Duodenal mucosa (tissue), 2 donors: ENCODE results near the gene PER1.

Source experiments
- H3K27ac ChIP-seq: one replicate; pipeline ENCODE4 v1.7.0; 2013; ENCODE audit warnings: low read depth, low read length
- H3K27me3 ChIP-seq, 2 donors: one replicate each; pipeline ENCODE4 v1.7.0; 2013; ENCODE audit warnings: low read length in 2 of 2, control low read depth in 1 of 2; ENCODE audit not compliant: insufficient read depth in 2 of 2, control insufficient read depth in 1 of 2
- H3K36me3 ChIP-seq, 2 donors: one replicate each; pipeline ENCODE4 v1.7.0; 2013; ENCODE audit warnings: low read length in 2 of 2, control low read depth in 1 of 2; ENCODE audit not compliant: insufficient read depth in 2 of 2, control insufficient read depth in 1 of 2
- H3K4me1 ChIP-seq, 2 donors: one replicate each; pipeline ENCODE4 v1.7.0; 2013; ENCODE audit warnings: low read length in 2 of 2, control low read depth in 1 of 2; ENCODE audit not compliant: insufficient read depth in 2 of 2, control insufficient read depth in 1 of 2
- H3K4me3 ChIP-seq, 2 donors: one replicate each; pipeline ENCODE4 v1.7.0; 2013; ENCODE audit warnings: low read length in 2 of 2, low read depth in 1 of 2
- H3K9ac ChIP-seq, 2 donors: one replicate each; pipeline ENCODE4 v1.7.0; 2013; ENCODE audit warnings: low read length in 2 of 2, low read depth in 1 of 2
- H3K9me3 ChIP-seq, 2 donors: one replicate each; pipeline ENCODE4 v1.7.0; 2013; ENCODE audit warnings: low read length in 2 of 2, control low read depth in 1 of 2; ENCODE audit not compliant: control insufficient read depth in 1 of 2

Gene PER1

GRCh38 chr17:8159459-8160223, 7.4 kb upstream of the PER1 start:
- no peaks in the 10 kb centered on the region for H3K9me3 ChIP-seq
- H3K27me3 ChIP-seq, result no peaks in the 10 kb centered on the region
- no peak overlapping the region for H3K4me3 ChIP-seq
- no peak overlapping the region for H3K27ac ChIP-seq
- H3K4me1 ChIP-seq, result peaks cover 47 to 53% of the 10 kb centered on the region in 2 donors
- H3K9ac ChIP-seq, result no peak overlapping the region
- peaks cover 14 to 19% of the 10 kb centered on the region in 2 donors for H3K36me3 ChIP-seq

- Histone ChIP-seq H3K27ac (no peak overlapping the region), H3K27me3 (no peaks in the 10 kb centered on the region), H3K4me1 (peaks cover 47 to 51% of the 10 kb centered on the region in 2 donors), H3K9me3 (no peaks in the 10 kb centered on the region), H3K36me3 (peaks cover 14 to 19% of the 10 kb centered on the region in 2 donors), H3K9ac (no peak overlapping the region), H3K4me3 (no peak overlapping the region)
Observed at GRCh38 chr17:8159032-8159400, 6.8 kb upstream of the PER1 start.

- Histone ChIP-seq H3K9me3 (no peaks in the 10 kb centered on the region), H3K27ac (peak overlapping the region; percentile 82), H3K4me3 (peak overlapping the region; percentile 43 to 52), H3K9ac (peak overlapping the region; percentile 52 to 93), H3K36me3 (peaks cover 14 to 19% of the 10 kb centered on the region in 2 donors), H3K27me3 (no peaks in the 10 kb centered on the region), H3K4me1 (peaks cover 46 to 51% of the 10 kb centered on the region in 2 donors)
Observed at GRCh38 chr17:8158267-8159031, 6.2 kb upstream of the PER1 start.

GRCh38 chr17:8156246-8156992, 4.2 kb upstream of the PER1 start:
- peaks cover 48 to 54% of the 10 kb centered on the region in 2 donors for H3K4me1 ChIP-seq
- peaks cover 13 to 16% of the 10 kb centered on the region in 2 donors for H3K36me3 ChIP-seq
- no peaks in the 10 kb centered on the region for H3K27me3 ChIP-seq

GRCh38 chr17:8155996-8156245, 3.7 kb upstream of the PER1 start:
- Histone ChIP-seq H3K4me3 (peak overlapping the region; percentile 81 to 96), H3K36me3 (peaks cover 8 to 11% of the 10 kb centered on the region in 2 donors), H3K9ac (peak overlapping the region; percentile 100), H3K27ac (peak overlapping the region; percentile 98), H3K4me1 (peaks cover 46 to 53% of the 10 kb centered on the region in 2 donors), H3K9me3 (no peaks in the 10 kb centered on the region), H3K27me3 (no peaks in the 10 kb centered on the region)

More at GRCh38 chr17:8156246-8156992, 4.2 kb upstream of the PER1 start:
- Histone ChIP-seq H3K27ac (peak overlapping the region; percentile 98), H3K4me3 (peak overlapping the region; percentile 81 to 96), H3K9me3 (no peaks in the 10 kb centered on the region), H3K9ac (peak overlapping the region; percentile 100)

- peak overlapping the region; percentile 98 for H3K27ac ChIP-seq
- peaks cover 48 to 54% of the 10 kb centered on the region in 2 donors for H3K4me1 ChIP-seq
Observed at GRCh38 chr17:8155231-8155995, 3.2 kb upstream of the PER1 start.

GRCh38 chr17:8154608-8155155, 2.5 kb upstream of the PER1 start:
- Histone ChIP-seq H3K4me3 (peak overlapping the region; percentile 81 to 96), H3K9me3 (no peaks in the 10 kb centered on the region), H3K27me3 (no peaks in the 10 kb centered on the region), H3K27ac (peak overlapping the region; percentile 98), H3K36me3 (peaks cover 13% of the 10 kb centered on the region in 2 donors), H3K4me1 (peaks cover 50 to 56% of the 10 kb centered on the region in 2 donors), H3K9ac (peak overlapping the region; percentile 100)

More at GRCh38 chr17:8155231-8155995, 3.2 kb upstream of the PER1 start:
- Histone ChIP-seq H3K9ac (peak overlapping the region; percentile 100), H3K36me3 (peaks cover 8 to 9% of the 10 kb centered on the region in 2 donors), H3K9me3 (no peaks in the 10 kb centered on the region), H3K4me3 (peak overlapping the region; percentile 81 to 96), H3K27me3 (no peaks in the 10 kb centered on the region)

GRCh38 chr17:8153957-8154607, 1.9 kb upstream of the PER1 start:
- no peaks in the 10 kb centered on the region for H3K27me3 ChIP-seq
- peak overlapping the region; percentile 98 for H3K27ac ChIP-seq
- peak overlapping the region; percentile 100 for H3K9ac ChIP-seq
- peaks cover 44 to 56% of the 10 kb centered on the region in 2 donors for H3K4me1 ChIP-seq
- H3K9me3 ChIP-seq, result no peaks in the 10 kb centered on the region
- H3K36me3 ChIP-seq, result peaks cover 14 to 15% of the 10 kb centered on the region in 2 donors
- peak overlapping the region; percentile 81 to 96 for H3K4me3 ChIP-seq

- H3K9ac ChIP-seq, result peak overlapping the region; percentile 99 to 100
- H3K4me1 ChIP-seq, result peaks cover 43 to 55% of the 10 kb centered on the region in 2 donors
- H3K27ac ChIP-seq, result peak overlapping the region; percentile 98
- H3K27me3 ChIP-seq, result no peaks in the 10 kb centered on the region
- no peaks in the 10 kb centered on the region for H3K9me3 ChIP-seq
- peaks cover 17 to 18% of the 10 kb centered on the region in 2 donors for H3K36me3 ChIP-seq
- H3K4me3 ChIP-seq, result peak overlapping the region; percentile 68 to 82
Observed at GRCh38 chr17:8153525-8153956, 1.3 kb upstream of the PER1 start.
